ENCODE measurements around the gene MSTN. TPM values are rescaled to one million over a fixed set of nuclear protein-coding genes. Genes with fewer than 3 reads are reported as not detected.

The MSTN gene
- total RNA-seq, 1 donor from 2014 or later = not detected

GRCh38 chr2:190097115-190097514, 34.6 kb upstream of the MSTN start:
- no peak overlapping the region for H3K27ac Mint-ChIP-seq (ENCODE audit: unreplicated experiment)
- no peak overlapping the region for H3K4me3 Mint-ChIP-seq (ENCODE audit: unreplicated experiment)
- H3K27me3 Mint-ChIP-seq (ENCODE audit: unreplicated experiment) = peaks cover 2% of the 10 kb centered on the region
- TF ChIP-seq CTCF (IDR thresholded peaks at IDR 0.05; ENCODE audit: partially characterized antibody, unreplicated experiment) = no peak
- DNase-seq = no peak
- no peaks in the 10 kb centered on the region for H3K4me1 Mint-ChIP-seq (ENCODE audit: low read depth, unreplicated experiment)
- H3K36me3 Mint-ChIP-seq (ENCODE audit: unreplicated experiment) = peaks cover 7% of the 10 kb centered on the region
- H3K9me3 Mint-ChIP-seq (ENCODE audit: unreplicated experiment) = peaks cover 2% of the 10 kb centered on the region

- Mint-ChIP-seq H3K27me3 (ENCODE audit: unreplicated experiment) (peaks cover 2% of the 10 kb centered on the region), H3K4me1 (ENCODE audit: low read depth, unreplicated experiment) (no peaks in the 10 kb centered on the region), H3K27ac (ENCODE audit: unreplicated experiment) (no peak overlapping the region)
Observed at GRCh38 chr2:190094316-190094871, 31.9 kb upstream of the MSTN start.

GRCh38 chr2:190093793-190094192, 31.3 kb upstream of the MSTN start:
- TF ChIP-seq CTCF (IDR thresholded peaks at IDR 0.05; ENCODE audit: partially characterized antibody, unreplicated experiment) = no peak
- no peak overlapping the region for H3K27ac Mint-ChIP-seq (ENCODE audit: unreplicated experiment)
- H3K4me3 Mint-ChIP-seq (ENCODE audit: unreplicated experiment) = no peak overlapping the region
- peaks cover 2% of the 10 kb centered on the region for H3K27me3 Mint-ChIP-seq (ENCODE audit: unreplicated experiment)
- H3K36me3 Mint-ChIP-seq (ENCODE audit: unreplicated experiment) = peaks cover 2% of the 10 kb centered on the region
- H3K9me3 Mint-ChIP-seq (ENCODE audit: unreplicated experiment) = peaks cover 2% of the 10 kb centered on the region
- no peaks in the 10 kb centered on the region for H3K4me1 Mint-ChIP-seq (ENCODE audit: low read depth, unreplicated experiment)
- no peak for DNase-seq

More at GRCh38 chr2:190094316-190094871, 31.9 kb upstream of the MSTN start:
- no peak overlapping the region for H3K4me3 Mint-ChIP-seq (ENCODE audit: unreplicated experiment)
- TF ChIP-seq CTCF (IDR thresholded peaks at IDR 0.05; ENCODE audit: partially characterized antibody, unreplicated experiment) = no peak
- DNase-seq = no peak
- peaks cover 2% of the 10 kb centered on the region for H3K9me3 Mint-ChIP-seq (ENCODE audit: unreplicated experiment)
- H3K36me3 Mint-ChIP-seq (ENCODE audit: unreplicated experiment) = peaks cover 7% of the 10 kb centered on the region

- Mint-ChIP-seq H3K27me3 (ENCODE audit: unreplicated experiment) (no peaks in the 10 kb centered on the region), H3K9me3 (ENCODE audit: unreplicated experiment) (no peaks in the 10 kb centered on the region), H3K36me3 (ENCODE audit: unreplicated experiment) (no peaks in the 10 kb centered on the region), H3K4me1 (ENCODE audit: low read depth, unreplicated experiment) (no peaks in the 10 kb centered on the region), H3K4me3 (ENCODE audit: unreplicated experiment) (no peak overlapping the region), H3K27ac (ENCODE audit: unreplicated experiment) (no peak overlapping the region)
- TF ChIP-seq CTCF (IDR thresholded peaks at IDR 0.05; ENCODE audit: partially characterized antibody, unreplicated experiment) = no peak
- DNase-seq = no peak
Observed at GRCh38 chr2:190090148-190090547, 27.6 kb upstream of the MSTN start.

GRCh38 chr2:190088917-190089316, 26.4 kb upstream of the MSTN start:
- no peaks in the 10 kb centered on the region for H3K36me3 Mint-ChIP-seq (ENCODE audit: unreplicated experiment)
- no peak overlapping the region for H3K27ac Mint-ChIP-seq (ENCODE audit: unreplicated experiment)
- no peaks in the 10 kb centered on the region for H3K27me3 Mint-ChIP-seq (ENCODE audit: unreplicated experiment)
- peak; percentile 27 for DNase-seq
- no peak overlapping the region for H3K4me3 Mint-ChIP-seq (ENCODE audit: unreplicated experiment)
- TF ChIP-seq CTCF (IDR thresholded peaks at IDR 0.05; ENCODE audit: partially characterized antibody, unreplicated experiment) = peak; percentile 72
- peaks cover 3% of the 10 kb centered on the region for H3K4me1 Mint-ChIP-seq (ENCODE audit: low read depth, unreplicated experiment)
- no peaks in the 10 kb centered on the region for H3K9me3 Mint-ChIP-seq (ENCODE audit: unreplicated experiment)

All from glutamatergic neuron (in vitro differentiated cells).